PFSK-1 (cell line): Measurements from ENCODE around the gene PPP4C.

Experiments used
- FOXP2 ChIP-seq: optimal IDR thresholded peaks from 2 replicates; pipeline ENCODE3; 2011; ENCODE audit warnings: borderline replicate concordance, control low read depth, inconsistent platforms; ENCODE audit not compliant: insufficient read depth; ENCODE audit errors: extremely low read length, extremely low read depth
- POLR2AphosphoS5 ChIP-seq: IDR thresholded peaks from 2 replicates; pipeline ENCODE4 v1.6.1; 2012; ENCODE audit warnings: low read depth, mild to moderate bottlenecking, control low read depth, low read length, moderate library complexity
- SIN3A ChIP-seq: IDR thresholded peaks from 2 replicates; pipeline ENCODE4 v1.6.1; 2012; ENCODE audit warnings: mild to moderate bottlenecking, low read length, moderate library complexity, borderline replicate concordance; ENCODE audit not compliant: insufficient read depth
- TAF1 ChIP-seq: IDR thresholded peaks from 2 replicates; pipeline ENCODE4 v1.6.1; 2012; ENCODE audit warnings: low read length, control low read depth, borderline replicate concordance; ENCODE audit not compliant: insufficient read depth
- TF ChIP-seq, protein P1 (sequence below), 2 experiments: IDR thresholded peaks; 2 replicates each; pipeline versions ENCODE4 v1.6.1 to v1.8.0; 2011 to 2012; ENCODE audit warnings: low read depth in 2 of 2, low read length in 2 of 2, control low read depth in 1 of 2, inconsistent platforms in 1 of 2, mild to moderate bottlenecking in 1 of 2, moderate library complexity in 1 of 2; ENCODE audit not compliant: insufficient read depth in 1 of 2

PPP4C gene

DNA sequence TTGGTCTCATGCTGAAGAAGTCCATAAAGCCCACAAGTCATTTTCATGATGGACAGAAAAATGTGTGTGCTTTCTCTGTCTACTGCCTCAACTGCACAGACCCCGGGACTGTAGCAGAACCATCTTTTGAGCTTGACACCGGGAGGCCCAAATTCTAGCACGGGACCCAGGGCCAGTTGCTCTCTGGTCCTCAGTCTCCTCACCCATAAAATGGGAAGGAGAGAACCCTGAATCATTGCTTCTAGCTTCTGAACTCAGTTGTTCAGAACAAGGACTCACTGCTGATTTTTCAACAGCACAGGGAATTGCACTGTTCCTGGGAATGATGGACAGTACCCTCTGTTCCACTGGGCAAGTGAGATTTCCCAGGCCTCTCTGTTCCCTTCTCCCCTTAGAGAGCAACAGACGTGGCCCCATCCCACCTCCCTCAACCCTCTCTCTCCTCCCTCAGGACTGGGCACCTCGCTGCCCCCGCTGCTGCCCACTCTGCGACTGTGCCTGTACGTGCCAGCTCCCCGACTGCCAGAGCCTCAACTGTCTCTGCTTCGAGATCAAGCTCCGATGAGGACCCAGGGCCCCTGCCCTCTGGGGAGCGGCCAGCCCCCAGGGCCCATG is 12.4 kb upstream of the PPP4C start:
- TF ChIP-seq FOXP2 (no peak), TAF1 (no peak), SIN3A (no peak), POLR2AphosphoS5 (no peak)
- TF ChIP-seq, protein P1, sequence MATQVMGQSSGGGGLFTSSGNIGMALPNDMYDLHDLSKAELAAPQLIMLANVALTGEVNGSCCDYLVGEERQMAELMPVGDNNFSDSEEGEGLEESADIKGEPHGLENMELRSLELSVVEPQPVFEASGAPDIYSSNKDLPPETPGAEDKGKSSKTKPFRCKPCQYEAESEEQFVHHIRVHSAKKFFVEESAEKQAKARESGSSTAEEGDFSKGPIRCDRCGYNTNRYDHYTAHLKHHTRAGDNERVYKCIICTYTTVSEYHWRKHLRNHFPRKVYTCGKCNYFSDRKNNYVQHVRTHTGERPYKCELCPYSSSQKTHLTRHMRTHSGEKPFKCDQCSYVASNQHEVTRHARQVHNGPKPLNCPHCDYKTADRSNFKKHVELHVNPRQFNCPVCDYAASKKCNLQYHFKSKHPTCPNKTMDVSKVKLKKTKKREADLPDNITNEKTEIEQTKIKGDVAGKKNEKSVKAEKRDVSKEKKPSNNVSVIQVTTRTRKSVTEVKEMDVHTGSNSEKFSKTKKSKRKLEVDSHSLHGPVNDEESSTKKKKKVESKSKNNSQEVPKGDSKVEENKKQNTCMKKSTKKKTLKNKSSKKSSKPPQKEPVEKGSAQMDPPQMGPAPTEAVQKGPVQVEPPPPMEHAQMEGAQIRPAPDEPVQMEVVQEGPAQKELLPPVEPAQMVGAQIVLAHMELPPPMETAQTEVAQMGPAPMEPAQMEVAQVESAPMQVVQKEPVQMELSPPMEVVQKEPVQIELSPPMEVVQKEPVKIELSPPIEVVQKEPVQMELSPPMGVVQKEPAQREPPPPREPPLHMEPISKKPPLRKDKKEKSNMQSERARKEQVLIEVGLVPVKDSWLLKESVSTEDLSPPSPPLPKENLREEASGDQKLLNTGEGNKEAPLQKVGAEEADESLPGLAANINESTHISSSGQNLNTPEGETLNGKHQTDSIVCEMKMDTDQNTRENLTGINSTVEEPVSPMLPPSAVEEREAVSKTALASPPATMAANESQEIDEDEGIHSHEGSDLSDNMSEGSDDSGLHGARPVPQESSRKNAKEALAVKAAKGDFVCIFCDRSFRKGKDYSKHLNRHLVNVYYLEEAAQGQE (IDR thresholded peaks at IDR 0.05; ENCODE audit: insufficient read depth in 1 of 2, low read depth in 2 of 2, low read length in 2 of 2): no peak

- TF ChIP-seq TAF1: no peak
- TF ChIP-seq, protein P1 (IDR thresholded peaks at IDR 0.05; ENCODE audit: insufficient read depth in 1 of 2, low read depth in 2 of 2, low read length in 2 of 2): no peak
- TF ChIP-seq SIN3A: no peak
- no peak for TF ChIP-seq FOXP2
- TF ChIP-seq POLR2AphosphoS5: no peak
Measured at GRCh38 chr16:30063893-30064728, 11.7 kb upstream of the PPP4C start.

- peak; percentile 50; the same call in 1 of the 2 replicates for TF ChIP-seq POLR2AphosphoS5
- TF ChIP-seq TAF1: no peak
- TF ChIP-seq SIN3A: no peak
- no peak for TF ChIP-seq FOXP2
Measured at GRCh38 chr16:30064729-30065101, 11.1 kb upstream of the PPP4C start.

GRCh38 chr16:30065102-30065942 is 10.5 kb upstream of the PPP4C start, which contains the start of gene ALDOA:
ALDOA (plus strand) TSS chr16:30065760; CDS start chr16:30066898, 1,138 bp downstream.
- TF ChIP-seq, protein P1 (IDR thresholded peaks at IDR 0.05; ENCODE audit: insufficient read depth in 1 of 2, low read depth in 2 of 2, low read length in 2 of 2): no peak; a peak in 1 of 4 replicates
- no peak for TF ChIP-seq SIN3A
- peak; percentile 87; the same call in 1 of the 2 replicates for TF ChIP-seq TAF1
- TF ChIP-seq POLR2AphosphoS5: peak; percentile 74
- TF ChIP-seq FOXP2: peak; percentile 77
